ENCODE data around the gene C22orf42. TPM values are rescaled to one million over a fixed set of nuclear protein-coding genes. Genes with fewer than 3 reads are reported as not detected.

C22orf42 gene
- total RNA-seq, 3 donors from 2014 or later (not counting 1 experiment from before 2014, with no cell fraction given): not detected

DNA sequence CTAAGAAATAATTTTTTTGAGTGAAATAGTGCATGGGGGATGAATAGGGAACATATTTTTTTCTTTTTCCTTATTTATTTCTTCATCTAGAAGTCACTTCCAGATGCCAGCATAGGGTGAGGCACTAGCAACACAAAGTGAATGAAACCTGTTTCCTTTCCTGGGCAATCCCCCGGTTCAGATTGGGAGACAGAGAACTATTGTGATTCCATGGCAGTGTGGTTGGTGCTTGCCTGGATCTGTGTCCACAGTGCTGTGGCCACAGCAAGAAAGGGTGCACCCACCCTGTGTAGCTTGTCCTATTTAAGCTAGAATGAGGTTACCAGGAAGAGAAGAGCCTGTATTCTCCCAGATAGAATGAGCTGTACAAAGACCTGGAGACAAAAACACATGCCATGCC, 58.4 kb downstream of the C22orf42 start:
- H3K4me3 Mint-ChIP-seq: no peak overlapping the region
- no peaks in the 10 kb centered on the region for H3K36me3 Mint-ChIP-seq
- H3K27ac Mint-ChIP-seq: no peak overlapping the region
- intact Hi-C loops (cut with micrococcal nuclease): loop anchor here (10.0 kb wide), 1 partner anchor 374 kb away; the partner anchor contains the start of gene FBXO7
- H3K4me1 Mint-ChIP-seq: no peaks in the 10 kb centered on the region
- TF ChIP-seq, protein P1, sequence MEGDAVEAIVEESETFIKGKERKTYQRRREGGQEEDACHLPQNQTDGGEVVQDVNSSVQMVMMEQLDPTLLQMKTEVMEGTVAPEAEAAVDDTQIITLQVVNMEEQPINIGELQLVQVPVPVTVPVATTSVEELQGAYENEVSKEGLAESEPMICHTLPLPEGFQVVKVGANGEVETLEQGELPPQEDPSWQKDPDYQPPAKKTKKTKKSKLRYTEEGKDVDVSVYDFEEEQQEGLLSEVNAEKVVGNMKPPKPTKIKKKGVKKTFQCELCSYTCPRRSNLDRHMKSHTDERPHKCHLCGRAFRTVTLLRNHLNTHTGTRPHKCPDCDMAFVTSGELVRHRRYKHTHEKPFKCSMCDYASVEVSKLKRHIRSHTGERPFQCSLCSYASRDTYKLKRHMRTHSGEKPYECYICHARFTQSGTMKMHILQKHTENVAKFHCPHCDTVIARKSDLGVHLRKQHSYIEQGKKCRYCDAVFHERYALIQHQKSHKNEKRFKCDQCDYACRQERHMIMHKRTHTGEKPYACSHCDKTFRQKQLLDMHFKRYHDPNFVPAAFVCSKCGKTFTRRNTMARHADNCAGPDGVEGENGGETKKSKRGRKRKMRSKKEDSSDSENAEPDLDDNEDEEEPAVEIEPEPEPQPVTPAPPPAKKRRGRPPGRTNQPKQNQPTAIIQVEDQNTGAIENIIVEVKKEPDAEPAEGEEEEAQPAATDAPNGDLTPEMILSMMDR (IDR thresholded peaks at IDR 0.05): no peak
- no peaks in the 10 kb centered on the region for H3K4me1 ChIP-seq (ENCODE audit: control insufficient read depth, insufficient read depth, low read length)
- H3K36me3 ChIP-seq (ENCODE audit: control insufficient read depth, insufficient read depth, low read length): no peaks in the 10 kb centered on the region
- H3K27me3 Mint-ChIP-seq (ENCODE audit: low read depth in 2 of 2): peaks cover 3 to 28% of the 10 kb centered on the region in 2 donors
- H3K27ac ChIP-seq (ENCODE audit: low read length): no peak overlapping the region
- H3K4me3 ChIP-seq (ENCODE audit: low read length): no peak overlapping the region
- DNase-seq: no peak
- no peaks in the 10 kb centered on the region for H3K9me3 Mint-ChIP-seq
- 44% methylated on average over 1 of the region's 1 CpG for WGBS (ENCODE audit: insufficient coverage)
- no peaks in the 10 kb centered on the region for H3K27me3 ChIP-seq (ENCODE audit: control insufficient read depth, insufficient read depth, low read length)
- no peaks in the 10 kb centered on the region for H3K9me3 ChIP-seq (ENCODE audit: control insufficient read depth, insufficient read depth, low read length)
- no peak for ATAC-seq

Other genes starting within 250 kb of the C22orf42 start
- gene YWHAH, start 214.8 kb downstream of the C22orf42 start, total RNA-seq: 10 to 100 TPM; 29.6 to 35.0 (median 32.8) TPM
- not detected for gene SLC5A1, start 116.0 kb downstream of the C22orf42 start, total RNA-seq
- under 1 TPM in 2 of 3 donors, not detected in 1; 0.14 to 0.34 TPM for gene RFPL2, start 45.8 kb upstream of the C22orf42 start, total RNA-seq
- not detected for gene SLC5A4, start 96.0 kb upstream of the C22orf42 start, total RNA-seq
- gene RFPL3, start 198.6 kb upstream of the C22orf42 start, total RNA-seq: not detected

All from natural killer cell (primary cell).